Measurements from ENCODE around the gene SOX1.

Gene SOX1

DNA sequence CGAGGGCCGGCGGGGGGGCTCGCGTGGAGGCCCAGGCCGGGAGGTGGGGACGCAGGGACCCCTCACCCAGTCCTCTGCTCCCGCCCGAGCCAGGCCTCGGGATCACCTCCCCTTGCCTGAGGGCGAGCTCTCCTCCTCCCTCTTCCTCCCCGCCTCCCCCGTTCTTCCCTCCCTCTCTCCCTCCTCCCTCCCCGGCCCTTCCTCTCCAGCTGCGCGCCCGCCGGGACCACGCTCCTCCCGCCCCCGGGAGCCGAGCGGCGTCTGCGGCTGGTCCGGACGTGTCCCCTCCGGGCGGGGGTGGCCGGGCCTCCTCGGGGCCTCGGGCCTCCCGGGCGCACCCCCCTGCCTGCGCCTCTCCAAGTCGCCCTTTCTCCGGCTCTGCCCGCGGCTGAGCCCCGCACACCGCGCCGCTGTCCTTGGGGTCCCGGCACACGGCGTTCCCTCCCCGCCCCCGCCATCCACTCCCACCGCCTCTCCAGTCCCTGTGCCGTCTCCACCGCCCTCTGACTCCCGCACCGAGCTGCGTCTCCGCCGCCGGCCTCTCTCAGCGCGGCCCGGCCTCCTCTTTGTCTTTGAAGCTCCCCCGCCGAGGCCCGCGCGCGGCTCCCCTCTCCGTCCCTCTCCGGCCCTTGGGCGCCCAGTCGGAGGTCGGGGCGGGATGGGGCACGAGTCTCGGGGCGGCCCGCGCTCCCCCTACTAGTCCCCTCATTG lies 5.7 kb downstream of the SOX1 start:
- no peak for DNase-seq (ENCODE audit: low spot score)
- no peak for TF ChIP-seq CTCF (IDR thresholded peaks at IDR 0.05; ENCODE audit: extremely low read depth, missing control alignments)

DNA sequence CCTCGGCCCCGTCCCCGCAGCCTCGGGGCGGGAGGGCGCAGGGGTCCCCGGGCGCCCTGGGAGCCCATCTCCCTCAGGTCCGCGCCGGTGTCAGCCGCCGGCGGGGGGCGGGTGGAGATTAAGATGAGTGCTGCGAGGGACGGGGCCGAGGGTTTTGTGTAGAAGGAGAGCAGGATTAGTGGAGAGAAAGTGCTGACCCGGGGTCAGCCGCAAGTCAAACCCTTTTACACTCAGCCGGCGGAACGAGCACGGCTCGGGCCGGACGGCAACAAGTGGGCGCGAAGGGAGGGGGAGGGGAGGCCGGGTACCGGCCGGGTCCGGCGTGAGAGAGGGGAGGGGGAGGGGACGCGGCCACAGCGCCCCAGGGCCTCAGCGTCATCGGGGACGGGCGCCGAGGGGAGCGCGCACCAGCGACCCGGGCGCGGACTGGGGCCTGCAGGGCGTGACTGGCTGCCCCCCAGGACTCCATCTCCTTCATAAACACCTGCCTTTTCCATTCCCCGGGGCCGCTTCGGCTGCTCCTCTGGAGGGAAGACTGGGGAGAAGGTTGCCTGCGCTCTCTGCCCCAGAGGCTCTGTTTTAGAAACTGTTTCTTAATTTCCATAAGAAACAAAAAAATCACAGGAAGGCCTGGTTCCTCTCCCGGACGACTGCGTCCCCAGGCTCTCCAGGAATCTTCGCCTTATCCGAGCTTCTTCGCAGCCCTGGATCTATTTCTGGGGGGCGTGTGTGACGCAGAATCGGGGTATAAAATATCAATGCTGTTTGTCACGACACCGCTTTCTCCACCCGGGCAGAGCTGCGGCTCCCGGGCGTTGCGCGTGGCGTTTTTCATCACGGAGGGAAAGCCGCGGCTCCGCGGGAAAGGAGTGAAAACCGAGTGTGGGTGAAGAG lies 6.5 kb downstream of the SOX1 start:
- no peak for TF ChIP-seq CTCF (IDR thresholded peaks at IDR 0.05; ENCODE audit: extremely low read depth, missing control alignments)
- no peak for DNase-seq (ENCODE audit: low spot score)

- DNase-seq (ENCODE audit: low spot score): no peak
Measured at GRCh38 chr13:112074139-112074865, 7.4 kb downstream of the SOX1 start.

DNA sequence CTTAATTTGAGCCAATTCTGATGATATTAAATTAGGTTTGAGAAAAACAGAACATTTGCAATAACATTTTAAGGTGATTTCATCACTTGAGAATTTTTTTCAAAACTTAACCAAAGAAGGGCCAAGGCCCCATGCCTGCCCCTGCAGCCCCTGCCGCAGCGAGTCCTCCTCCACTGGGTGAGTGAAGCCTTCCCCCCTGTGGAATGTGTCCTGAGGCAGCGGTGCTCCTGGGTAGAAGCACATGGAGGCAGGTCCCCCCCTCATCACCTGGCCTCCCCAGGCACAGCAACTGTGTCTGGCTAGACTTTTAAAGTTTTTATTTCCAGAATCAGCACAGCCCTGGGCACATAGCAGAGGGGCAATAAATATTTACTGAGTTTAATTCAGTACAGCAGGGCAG lies 10.8 kb downstream of the SOX1 start:
- DNase-seq (ENCODE audit: low spot score): no peak
- no peak for TF ChIP-seq CTCF (IDR thresholded peaks at IDR 0.05; ENCODE audit: extremely low read depth, missing control alignments)

More at GRCh38 chr13:112074139-112074865, 7.4 kb downstream of the SOX1 start:
- no peak for TF ChIP-seq CTCF (IDR thresholded peaks at IDR 0.05; ENCODE audit: extremely low read depth, missing control alignments)

DNA sequence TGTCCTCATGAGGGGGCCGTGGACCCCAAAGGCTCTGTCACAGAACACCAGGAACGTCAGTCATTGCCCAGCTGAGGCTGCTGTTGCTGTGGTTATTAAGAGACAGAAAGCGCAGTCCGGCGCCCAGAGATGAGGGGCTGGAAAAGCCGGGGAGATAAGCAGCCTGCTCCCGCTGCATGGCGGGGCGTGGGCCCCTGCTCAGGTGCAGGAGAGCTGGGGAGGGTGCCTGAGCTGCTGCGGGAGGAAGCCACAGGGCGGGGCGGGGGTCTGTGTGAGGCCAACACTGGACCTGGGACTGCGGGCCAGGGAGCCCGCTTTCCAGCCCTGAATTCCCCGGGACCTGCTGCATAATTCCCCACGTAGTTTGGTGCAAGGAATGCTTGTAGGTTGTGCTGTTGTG lies 11.3 kb downstream of the SOX1 start:
- TF ChIP-seq CTCF (IDR thresholded peaks at IDR 0.05; ENCODE audit: extremely low read depth, missing control alignments): no peak
- DNase-seq (ENCODE audit: low spot score): no peak

DNA sequence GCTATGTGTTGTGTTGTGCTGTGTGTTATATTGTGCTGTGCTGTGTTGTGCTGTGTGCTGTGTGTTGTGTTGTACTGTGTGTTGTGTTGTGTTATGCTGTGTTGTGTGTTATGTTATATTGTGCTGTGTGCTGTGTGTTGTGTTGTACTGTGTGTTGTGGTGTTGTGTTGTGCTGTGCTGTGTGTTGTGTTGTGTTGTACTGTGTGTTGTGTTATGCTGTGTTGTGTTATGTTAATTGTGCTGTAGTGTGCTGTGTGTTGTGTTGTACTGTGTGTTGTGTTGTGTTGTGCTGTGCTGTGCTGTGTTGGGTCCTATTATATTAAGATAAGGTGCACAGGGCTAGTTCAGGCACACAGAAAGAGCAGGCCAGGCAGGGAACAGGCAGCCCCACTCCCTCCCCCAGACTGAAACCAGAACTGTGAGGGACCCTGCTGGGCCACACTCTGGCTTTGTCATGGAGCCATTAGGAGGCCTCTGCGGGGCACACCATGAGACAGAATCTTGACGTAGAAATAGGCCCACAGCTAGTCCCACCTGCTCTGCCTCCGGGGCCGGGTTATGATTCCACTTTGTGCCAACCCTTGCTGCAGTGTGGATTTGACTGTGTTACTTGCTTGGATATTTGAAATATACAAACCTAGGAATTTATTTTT lies 12.1 kb downstream of the SOX1 start:
- no peak for TF ChIP-seq CTCF (IDR thresholded peaks at IDR 0.05; ENCODE audit: extremely low read depth, missing control alignments)
- DNase-seq (ENCODE audit: low spot score): no peak

All from GM20000 (cell line).